HepG2 (cell line): ENCODE measurements around the gene BMPR2. TPM values are rescaled to one million over a fixed set of nuclear protein-coding genes. Genes with fewer than 3 reads are reported as not detected.
A peak's percentile ranks its signal among the peaks of the same experiment; 100 is the strongest.

Experiments used
- ATAC-seq: fragments of 200-7000 bp; cut with Tn5 transposase; 3 replicates; pipeline ENCODE4 v1.9.1; 2020; ENCODE audit warnings: mild to moderate bottlenecking, moderate library complexity
- BruUV-seq: library from RNA; stranded (reverse); fragments of 400-500 nt; replicated peaks from 2 replicates; lab custom pipeline; 2021; lab: Mats Ljungman, UMichigan
- CTCF ChIA-PET: fragments of 300-600 bp; formaldehyde crosslinking; extraction: SDS; loops from one replicate; lab custom pipeline; 2021; ENCODE audit warnings: low total read pairs, inconsistent platforms, low intra/inter-chr PET ratio; lab: Yijun Ruan, JAX
- POLR2A ChIA-PET: fragments of 350-600 bp; sonication (Branson Sonifier 250); formaldehyde crosslinking; loops from one replicate; lab custom pipeline; 2020; ENCODE audit warnings: antibody characterized with exemption, inconsistent platforms; lab: Yijun Ruan, JAX
- DNase-seq: peaks from one replicate; pipeline ENCODE4 v3.0.0-alpha.2; 2015; ENCODE audit warnings: low spot score
- FAIRE-seq: peaks from 3 replicates; lab custom pipeline; 2011; peaks lifted over from hg19 to GRCh38; lab: Jason Lieb, UNC
- H2AFZ ChIP-seq: one replicate; pipeline ENCODE4 v1.6.1; 2011; ENCODE audit warnings: low read length, inconsistent platforms
- H3K27ac ChIP-seq: fragments of 300-600 bp; 3 replicates; pipeline ENCODE4 v1.8.0; 2011; ENCODE audit warnings: mixed run types, mild to moderate bottlenecking, mixed read lengths, low read length, inconsistent platforms; ENCODE audit not compliant: insufficient read depth; ENCODE audit errors: extremely low read length
- H3K27me3 ChIP-seq, 2 experiments: fragments of 200-600 bp in 1 of 2; 2 replicates in 1 of 2; 3 replicates in 1 of 2; pipeline versions ENCODE4 v1.6.0 to v1.8.0; 2011; ENCODE audit warnings: low read length in 2 of 2, mild to moderate bottlenecking in 2 of 2, moderate library complexity in 2 of 2, inconsistent platforms in 1 of 2; ENCODE audit not compliant: insufficient read depth in 2 of 2, control insufficient read depth in 1 of 2
- H3K36me3 ChIP-seq, 2 experiments: fragments of 200-600 bp in 1 of 2; replicated peaks in 1 of 2; 2 replicates in 1 of 2; 3 replicates in 1 of 2; pipeline versions ENCODE4 v1.5.1 to v1.8.0; 2011; ENCODE audit warnings: low read length in 2 of 2, inconsistent platforms in 1 of 2; ENCODE audit not compliant: insufficient read depth in 2 of 2, control insufficient read depth in 1 of 2
- H3K4me1 ChIP-seq: 2 replicates; pipeline ENCODE4 v1.5.1; 2012; ENCODE audit warnings: low read length, inconsistent platforms; ENCODE audit not compliant: insufficient read depth
- H3K4me2 ChIP-seq: 2 replicates; pipeline ENCODE4 v1.6.0; 2011; ENCODE audit warnings: low read depth, low read length, inconsistent platforms
- H3K4me3 ChIP-seq, 3 experiments: fragments of 200-600 bp in 1 of 3; sonication (generic), shearing (Covaris generic) in 1 of 3; replicated peaks in 1 of 3; 2 replicates each; pipeline ENCODE4 v1.5.1; 2011 to 2016; ENCODE audit warnings: low read length in 3 of 3, inconsistent platforms in 2 of 3, low read depth in 2 of 3, mild to moderate bottlenecking in 2 of 3, control low read depth in 1 of 3, mixed read lengths in 1 of 3; ENCODE audit not compliant: insufficient read depth in 1 of 3
- H3K79me2 ChIP-seq: one replicate; pipeline ENCODE4 v1.6.1; 2011; ENCODE audit warnings: low read length, inconsistent platforms; ENCODE audit not compliant: insufficient read depth
- H3K9ac ChIP-seq: 2 replicates; pipeline ENCODE4 v1.6.0; 2011; ENCODE audit warnings: mild to moderate bottlenecking, low read depth, low read length, inconsistent platforms; ENCODE audit not compliant: insufficient read depth
- H3K9me3 ChIP-seq: 2 replicates; pipeline ENCODE4 v1.5.1; 2012; ENCODE audit warnings: mild to moderate bottlenecking, low read length
- H4K20me1 ChIP-seq: 2 replicates; pipeline ENCODE4 v1.6.0; 2011; ENCODE audit warnings: inconsistent platforms, mild to moderate bottlenecking, low read length, moderate library complexity; ENCODE audit not compliant: insufficient read depth
- CEBPB ChIP-seq: IDR thresholded peaks from 2 replicates; pipeline ENCODE4 v1.6.1; 2011; ENCODE audit warnings: low read depth, low read length, improper control_type of control experiment, borderline replicate concordance
- DR1 ChIP-seq: sonication (generic); formaldehyde crosslinking; IDR thresholded peaks from 2 replicates; pipeline ENCODE4 v1.8.0; 2021; ENCODE audit warnings: mild to moderate bottlenecking, missing genetic modification reagents, inconsistent platforms
- ISL2 ChIP-seq: sonication (generic); formaldehyde crosslinking; IDR thresholded peaks from 2 replicates; pipeline ENCODE4 v1.5.0; 2020; ENCODE audit warnings: missing genetic modification reagents
- NCOA2 ChIP-seq: sonication (generic); formaldehyde crosslinking; IDR thresholded peaks from 2 replicates; pipeline ENCODE4 v1.8.0; 2022; ENCODE audit warnings: inconsistent platforms
- PHF21A ChIP-seq: sonication (generic); formaldehyde crosslinking; IDR thresholded peaks from 2 replicates; pipeline ENCODE4 v1.5.0; 2020; ENCODE audit warnings: mild to moderate bottlenecking, missing genetic modification reagents
- PLRG1 ChIP-seq: fragments of 450-650 bp; conservative IDR thresholded peaks from 2 replicates; pipeline ENCODE4 v1.6.1; 2016
- ZBTB21 ChIP-seq: sonication (generic); formaldehyde crosslinking; IDR thresholded peaks from 2 replicates; pipeline ENCODE4 v1.4.0; 2020; ENCODE audit warnings: missing genetic modification reagents
- ZFP90 ChIP-seq: sonication (generic); formaldehyde crosslinking; IDR thresholded peaks from 2 replicates; pipeline ENCODE4 v1.8.0; 2022; ENCODE audit warnings: missing genetic modification reagents, mild to moderate bottlenecking, inconsistent platforms, borderline replicate concordance
- ZKSCAN8 ChIP-seq: IDR thresholded peaks from 2 replicates; pipeline ENCODE4 v1.6.1; 2016; ENCODE audit warnings: borderline replicate concordance, missing genetic modification reagents, missing compliant biosample characterization
- ZMYM2 ChIP-seq: sonication (generic); formaldehyde crosslinking; IDR thresholded peaks from 2 replicates; pipeline ENCODE4 v1.8.0; 2022; ENCODE audit warnings: mild to moderate bottlenecking, missing genetic modification reagents
- ZNF263 ChIP-seq: sonication (generic); formaldehyde crosslinking; IDR thresholded peaks from 2 replicates; pipeline ENCODE4 v1.4.0; 2020; ENCODE audit warnings: missing genetic modification reagents
- ZNF432 ChIP-seq: sonication (generic); formaldehyde crosslinking; IDR thresholded peaks from 2 replicates; pipeline ENCODE4 v1.5.0; 2020; ENCODE audit warnings: missing genetic modification reagents, mild to moderate bottlenecking, borderline replicate concordance
- ZNF776 ChIP-seq: sonication (generic); formaldehyde crosslinking; IDR thresholded peaks from 2 replicates; pipeline ENCODE4 v1.4.0; 2020; ENCODE audit warnings: mild to moderate bottlenecking, missing genetic modification reagents
- ZNF816 ChIP-seq: sonication (generic); formaldehyde crosslinking; IDR thresholded peaks from 2 replicates; pipeline ENCODE4 v1.8.0; 2022; ENCODE audit warnings: missing genetic modification reagents, mild to moderate bottlenecking, borderline replicate concordance
- WGBS: methylation state at CpG from one replicate; pipeline ENCODE4 v1.1.6; 2017; ENCODE audit warnings: low lambda C conversion rate; 5-methylcytosine and 5-hydroxymethylcytosine counted together
- in situ Hi-C: cut with HindIII; loops from 2 replicates; pipeline ENCODE4 v1.10.0; 2017; ENCODE audit warnings: low pct_unique_long_range_greater_than_20kb; ENCODE audit not compliant: extremely low pct_ligation_motif_present
- intact Hi-C: fragments of 100-400 bp; cut with micrococcal nuclease; formaldehyde crosslinking; loops from one replicate; pipeline ENCODE4 v1.10.0; 2022; ENCODE audit not compliant: unreplicated experiment
- polyA plus RNA-seq, 8 experiments: library from polyadenylated mRNA; depleted of rRNA in 3 of 8; stranded (reverse) in 7 of 8; unstranded in 1 of 8; fragments of >200 nt; fragmentation: Illumina TruSeq in 4 of 8; extraction: Trizol in 4 of 8; gene quantifications; 2 replicates each; pipeline versions ENCODE4 v1.2.1 to v1.2.3, GENCODE V29; 2011 to 2016; ENCODE audit warnings: low read depth in 4 of 8, missing spikeins in 1 of 8, mixed read lengths in 1 of 8; ENCODE audit not compliant: insufficient read depth in 1 of 8
- total RNA-seq, 5 experiments: library from RNA; depleted of rRNA; stranded (reverse); fragments of >200 nt; fragmentation: Illumina TruSeq; extraction: Trizol; gene quantifications; 2 replicates each; pipeline ENCODE4 v1.2.3, GENCODE V29; 2016; ENCODE audit warnings: low read depth in 1 of 5
- TF ChIP-seq, protein P1 (sequence below): sonication (generic); formaldehyde crosslinking; IDR thresholded peaks from 2 replicates; pipeline ENCODE4 v1.4.0; 2020; ENCODE audit warnings: missing genetic modification reagents

Gene BMPR2
- total and polyA plus RNA-seq, 2 of the 13 experiments (the other 11 are each of a cell fraction or from before 2014, with no cell fraction given): 5.5 to 10.3 TPM

DNA sequence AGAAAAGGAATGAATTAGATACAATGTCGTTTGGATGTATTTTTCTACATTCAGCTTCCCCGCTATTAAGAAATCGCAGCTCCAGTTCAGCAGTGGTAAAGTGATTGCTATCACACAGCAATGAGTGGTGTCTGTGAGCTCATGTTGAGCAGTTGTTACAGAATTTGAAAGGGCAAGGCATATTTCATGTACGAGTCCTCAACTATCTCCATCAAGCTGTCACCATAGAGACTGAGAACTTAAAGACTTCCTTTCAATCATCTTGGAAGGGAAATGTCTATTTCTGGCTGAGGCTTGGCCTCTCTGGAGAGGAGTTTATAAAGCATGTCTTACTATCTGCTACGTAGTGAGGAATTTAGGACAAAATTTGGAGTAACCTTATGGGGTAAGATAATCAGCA, 234.3 kb downstream of the BMPR2 start (continued):
- TF ChIP-seq PLRG1: no peak
- no peak for TF ChIP-seq ZMYM2 (CRISPR knock-in tag)
- no peak for TF ChIP-seq ZFP90 (CRISPR knock-in tag)
- no peak for TF ChIP-seq ZKSCAN8 (CRISPR knock-in tag)
- TF ChIP-seq ZNF816 (CRISPR knock-in tag): no peak
- no peak for TF ChIP-seq ZNF776 (CRISPR knock-in tag)
- TF ChIP-seq NCOA2 (CRISPR knock-in tag): no peak
- TF ChIP-seq ZBTB21: no peak
- TF ChIP-seq ZNF432 (CRISPR knock-in tag): no peak
- TF ChIP-seq, all 625 proteins: peak for 0

DNA sequence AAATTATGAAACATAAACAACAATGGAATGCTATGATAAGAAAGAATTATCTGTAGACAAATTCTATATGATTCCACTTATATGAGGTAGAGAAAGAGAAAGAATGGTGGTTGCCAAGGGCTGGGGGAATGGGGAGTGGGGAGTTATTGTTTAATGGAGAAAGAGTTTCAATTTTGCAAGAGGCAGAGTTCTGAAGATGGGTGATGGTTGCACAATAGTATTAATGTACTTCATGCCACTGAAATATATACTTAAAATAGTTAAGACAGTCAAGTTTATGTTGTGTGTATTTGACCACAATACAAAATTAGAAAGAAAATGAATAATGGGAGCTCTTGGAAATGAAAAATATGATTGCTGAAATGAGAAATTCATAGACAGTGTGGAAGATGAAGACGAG, 236.0 kb downstream of the BMPR2 start:
- H3K79me2 ChIP-seq: no peaks in the 10 kb centered on the region
- TF ChIP-seq DR1: no peak
- TF ChIP-seq PHF21A: no peak
- no peak for TF ChIP-seq ISL2 (CRISPR knock-in tag)
- peak; percentile 78 for TF ChIP-seq CEBPB
- no peak for TF ChIP-seq ZNF263 (CRISPR knock-in tag)
- TF ChIP-seq, protein P1, sequence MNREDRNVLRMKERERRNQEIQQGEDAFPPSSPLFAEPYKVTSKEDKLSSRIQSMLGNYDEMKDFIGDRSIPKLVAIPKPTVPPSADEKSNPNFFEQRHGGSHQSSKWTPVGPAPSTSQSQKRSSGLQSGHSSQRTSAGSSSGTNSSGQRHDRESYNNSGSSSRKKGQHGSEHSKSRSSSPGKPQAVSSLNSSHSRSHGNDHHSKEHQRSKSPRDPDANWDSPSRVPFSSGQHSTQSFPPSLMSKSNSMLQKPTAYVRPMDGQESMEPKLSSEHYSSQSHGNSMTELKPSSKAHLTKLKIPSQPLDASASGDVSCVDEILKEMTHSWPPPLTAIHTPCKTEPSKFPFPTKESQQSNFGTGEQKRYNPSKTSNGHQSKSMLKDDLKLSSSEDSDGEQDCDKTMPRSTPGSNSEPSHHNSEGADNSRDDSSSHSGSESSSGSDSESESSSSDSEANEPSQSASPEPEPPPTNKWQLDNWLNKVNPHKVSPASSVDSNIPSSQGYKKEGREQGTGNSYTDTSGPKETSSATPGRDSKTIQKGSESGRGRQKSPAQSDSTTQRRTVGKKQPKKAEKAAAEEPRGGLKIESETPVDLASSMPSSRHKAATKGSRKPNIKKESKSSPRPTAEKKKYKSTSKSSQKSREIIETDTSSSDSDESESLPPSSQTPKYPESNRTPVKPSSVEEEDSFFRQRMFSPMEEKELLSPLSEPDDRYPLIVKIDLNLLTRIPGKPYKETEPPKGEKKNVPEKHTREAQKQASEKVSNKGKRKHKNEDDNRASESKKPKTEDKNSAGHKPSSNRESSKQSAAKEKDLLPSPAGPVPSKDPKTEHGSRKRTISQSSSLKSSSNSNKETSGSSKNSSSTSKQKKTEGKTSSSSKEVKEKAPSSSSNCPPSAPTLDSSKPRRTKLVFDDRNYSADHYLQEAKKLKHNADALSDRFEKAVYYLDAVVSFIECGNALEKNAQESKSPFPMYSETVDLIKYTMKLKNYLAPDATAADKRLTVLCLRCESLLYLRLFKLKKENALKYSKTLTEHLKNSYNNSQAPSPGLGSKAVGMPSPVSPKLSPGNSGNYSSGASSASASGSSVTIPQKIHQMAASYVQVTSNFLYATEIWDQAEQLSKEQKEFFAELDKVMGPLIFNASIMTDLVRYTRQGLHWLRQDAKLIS (CRISPR knock-in tag): no peak
- H3K4me1 ChIP-seq: 0 out of 2 replicates have a peak, but pooled peaks cover 8% of the 10 kb centered on the region
- no TSS peak for BruUV-seq
- no peaks in the 10 kb centered on the region for H4K20me1 ChIP-seq
- FAIRE-seq: no peak
- H3K27me3 ChIP-seq: peaks cover 0 to 9% of the 10 kb centered on the region in 2 experiments; a peak in 2 of 5 replicates
- POLR2A ChIA-PET: no interaction called here
- in situ Hi-C loops (no loop called here), intact Hi-C loops (no loop called here)
- no peak overlapping the region for H3K4me2 ChIP-seq
- H3K9ac ChIP-seq: no peak overlapping the region
- H3K27ac ChIP-seq: no peak overlapping the region
- H3K9me3 ChIP-seq: no peaks in the 10 kb centered on the region
- CTCF ChIA-PET: no interaction called here
- no peak overlapping the region for H3K4me3 ChIP-seq
- H3K36me3 ChIP-seq: no peaks in the 10 kb centered on the region
- ATAC-seq: no peak
- H2AFZ ChIP-seq: no peak overlapping the region
- 78% methylated on average over 1 of the region's 1 CpG for WGBS
- DNase-seq: no peak
